Cardiac fibroblast (primary cell): Measurements from ENCODE around the gene NCLN.
"Not testable (repeated sequence)": the region's sequence is repeated elsewhere in the genome, so short reads cannot be mapped to it uniquely, and the experiment has no call there.

Experiments used
- DNase-seq, 2 donors: peaks; one replicate each; pipeline versions ENCODE4 v3.0.0 to v3.0.0-alpha.2; 2010; ENCODE audit warnings: low read depth in 2 of 2
- H3K4me3 ChIP-seq, 2 donors: replicated peaks in 1 of 2; 1 replicate in 1 of 2; 2 replicates in 1 of 2; pipeline ENCODE4 v1.5.1; 2011; ENCODE audit warnings: low read depth in 2 of 2, low read length in 2 of 2, mild to moderate bottlenecking in 2 of 2, moderate library complexity in 1 of 2
- CTCF ChIP-seq: IDR thresholded peaks from one replicate; pipeline ENCODE4 v1.5.1; 2011; ENCODE audit warnings: low read depth, mild to moderate bottlenecking, low read length, inconsistent platforms

NCLN gene

GRCh38 chr19:3208317-3209207 is 22.8 kb downstream of the NCLN start:
- no peak for TF ChIP-seq CTCF
- no peak for DNase-seq
- H3K4me3 ChIP-seq, result no peak overlapping the region

- peak; percentile 82 for TF ChIP-seq CTCF
- no peak overlapping the region for H3K4me3 ChIP-seq
- DNase-seq, result peak; percentile 39 to 47
Observed at GRCh38 chr19:3210347-3211017, 24.8 kb downstream of the NCLN start.

GRCh38 chr19:3211191-3211590 is 25.5 kb downstream of the NCLN start:
- H3K4me3 ChIP-seq, result no peak overlapping the region
- DNase-seq, result no peak
- TF ChIP-seq CTCF, result no peak

- TF ChIP-seq CTCF, result no peak
- no peak overlapping the region for H3K4me3 ChIP-seq
- no peak for DNase-seq
Observed at GRCh38 chr19:3213159-3213558, 27.4 kb downstream of the NCLN start.

GRCh38 chr19:3216874-3217273 is 31.1 kb downstream of the NCLN start:
- H3K4me3 ChIP-seq, result no peak overlapping the region
- TF ChIP-seq CTCF, result no peak
- DNase-seq, result no peak

GRCh38 chr19:3220576-3220975 is 34.8 kb downstream of the NCLN start:
- no peak for TF ChIP-seq CTCF
- H3K4me3 ChIP-seq, result no peak overlapping the region
- DNase-seq, result no peak

- not testable (repeated sequence) for DNase-seq, H3K4me3 ChIP-seq
Observed at GRCh38 chr19:3221576-3221975, 35.8 kb downstream of the NCLN start.
